HG02798 (cell line): Measurements from ENCODE around the gene ANKRD24.
"Not testable (repeated sequence)": the region's sequence is repeated elsewhere in the genome, so short reads cannot be mapped to it uniquely, and the experiment has no call there.

ENCODE experiments used
- ATAC-seq: cut with Tn5 transposase; IDR thresholded peaks from one replicate; pipeline ENCODE4 v1.9.1; 2021; ENCODE audit warnings: mild to moderate bottlenecking; ENCODE audit not compliant: unreplicated experiment, poor library complexity

Gene ANKRD24

DNA sequence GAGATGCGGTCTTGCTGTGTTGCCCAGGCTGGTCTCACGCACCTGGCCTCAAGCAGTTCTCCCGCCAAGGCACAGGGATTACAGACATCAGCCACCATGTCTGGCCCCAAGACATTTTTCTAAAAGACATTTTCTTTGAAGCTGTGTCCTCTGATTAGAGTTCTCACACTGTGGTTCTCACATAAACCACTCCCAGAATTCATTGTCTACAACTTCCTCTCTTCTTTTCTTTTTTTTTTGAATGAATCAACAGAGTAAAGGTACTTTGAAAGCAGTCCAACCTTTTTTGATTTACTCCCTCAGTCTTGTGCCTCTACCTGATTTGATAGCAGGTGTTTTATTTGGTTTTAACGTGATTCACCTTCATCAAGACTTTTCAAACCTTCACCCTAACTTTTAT, 82.3 kb downstream of the ANKRD24 start:
- ATAC-seq, result no peak

DNA sequence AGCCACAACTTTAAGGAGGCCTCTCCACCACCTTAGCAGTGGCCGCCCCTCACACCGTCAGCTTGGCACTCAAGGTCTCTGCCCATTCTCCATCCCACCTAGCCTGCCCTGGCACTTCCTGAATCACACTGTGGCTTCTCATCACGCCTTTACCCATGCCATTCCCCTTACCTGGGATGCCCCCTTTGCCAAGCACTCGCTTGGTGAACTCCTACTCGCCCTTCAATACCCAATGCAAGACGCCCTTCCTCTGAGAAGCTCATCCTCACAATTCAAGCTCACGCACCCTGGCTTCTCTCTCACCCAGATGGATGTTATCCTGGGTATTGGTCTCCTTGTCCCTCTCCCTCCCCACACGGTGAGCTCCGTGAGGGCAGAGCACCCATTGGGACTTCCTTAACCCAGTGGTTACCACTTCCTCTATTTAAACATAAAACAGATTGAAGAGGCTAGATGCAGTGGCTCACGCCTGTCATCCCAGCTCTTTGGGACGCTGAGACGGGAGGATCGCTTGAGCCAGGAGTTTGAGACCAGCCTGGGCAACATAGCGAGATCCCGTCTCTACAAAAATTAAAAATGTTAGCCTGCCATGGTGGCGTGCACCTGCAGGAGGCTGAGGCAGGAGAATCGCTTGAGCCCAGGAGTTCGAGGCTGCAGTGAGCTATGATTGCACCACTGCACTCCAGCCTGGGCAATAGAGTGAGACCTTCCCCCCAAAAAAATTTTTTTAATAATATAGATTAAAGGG, 83.9 kb downstream of the ANKRD24 start:
- ATAC-seq, result no peak

GRCh38 chr19:4267101-4267900, 84.8 kb downstream of the ANKRD24 start:
- ATAC-seq, result no peak

GRCh38 chr19:4267901-4268815, 85.7 kb downstream of the ANKRD24 start:
- no peak for ATAC-seq

GRCh38 chr19:4268816-4269430, 86.4 kb downstream of the ANKRD24 start:
- no peak for ATAC-seq

DNA sequence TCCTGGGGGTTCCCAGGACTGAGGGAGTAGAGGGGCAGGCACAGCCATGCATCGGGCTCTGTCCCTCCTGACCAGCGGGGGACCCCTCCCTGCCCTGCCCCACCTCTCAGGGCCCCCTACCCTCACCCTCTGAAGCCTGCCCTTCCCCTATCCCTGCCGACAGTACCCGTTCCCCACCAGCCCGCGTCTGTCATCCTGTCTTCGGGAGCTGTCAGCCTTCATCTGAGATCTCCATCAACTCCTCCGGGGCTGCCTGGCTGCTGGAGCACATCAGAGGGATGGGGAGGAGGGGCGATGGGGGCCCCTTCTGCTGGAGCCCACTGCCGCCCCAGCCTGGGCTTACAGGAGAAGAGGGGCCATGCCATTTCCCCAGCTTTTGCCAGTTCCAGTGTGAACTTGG, 90.4 kb downstream of the ANKRD24 start:
- no peak for ATAC-seq

DNA sequence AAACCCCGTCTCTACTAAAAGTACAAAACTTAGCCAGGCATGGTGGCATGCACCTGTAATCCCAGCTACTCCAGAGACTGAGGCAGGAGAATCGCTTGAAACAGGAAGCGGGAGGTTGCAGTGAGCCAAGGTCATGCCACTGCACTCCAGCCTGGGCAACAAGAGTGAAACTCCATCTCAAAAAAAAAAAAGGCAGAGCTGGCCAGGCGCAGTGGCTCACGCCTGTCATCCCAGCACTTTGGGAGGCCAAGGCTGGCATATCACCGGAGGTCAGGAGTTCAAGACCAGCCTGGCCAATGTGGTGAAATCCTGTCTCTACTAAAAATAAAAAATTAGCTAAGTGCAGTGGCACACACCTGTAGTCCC, 91.8 kb downstream of the ANKRD24 start:
- ATAC-seq, result not testable (repeated sequence)
